B cell (primary cell): ENCODE data around the gene ZNHIT2.
"Not testable (repeated sequence)": the region's sequence is repeated elsewhere in the genome, so short reads cannot be mapped to it uniquely, and the experiment has no call there.

ENCODE experiments used
- EZH2 ChIP-seq: IDR thresholded peaks from 2 replicates; pipeline ENCODE4 v1.6.1; 2012; ENCODE audit warnings: borderline replicate concordance, low read depth, mild to moderate bottlenecking, moderate library complexity, low read length; ENCODE audit not compliant: insufficient read depth, poor library complexity, severe bottlenecking
- TF ChIP-seq, protein P1 (sequence below): fragments of 200-600 bp; IDR thresholded peaks from one replicate; pipeline ENCODE4 v1.8.0; 2022; ENCODE audit warnings: antibody characterized with exemption, mild to moderate bottlenecking

DNA sequence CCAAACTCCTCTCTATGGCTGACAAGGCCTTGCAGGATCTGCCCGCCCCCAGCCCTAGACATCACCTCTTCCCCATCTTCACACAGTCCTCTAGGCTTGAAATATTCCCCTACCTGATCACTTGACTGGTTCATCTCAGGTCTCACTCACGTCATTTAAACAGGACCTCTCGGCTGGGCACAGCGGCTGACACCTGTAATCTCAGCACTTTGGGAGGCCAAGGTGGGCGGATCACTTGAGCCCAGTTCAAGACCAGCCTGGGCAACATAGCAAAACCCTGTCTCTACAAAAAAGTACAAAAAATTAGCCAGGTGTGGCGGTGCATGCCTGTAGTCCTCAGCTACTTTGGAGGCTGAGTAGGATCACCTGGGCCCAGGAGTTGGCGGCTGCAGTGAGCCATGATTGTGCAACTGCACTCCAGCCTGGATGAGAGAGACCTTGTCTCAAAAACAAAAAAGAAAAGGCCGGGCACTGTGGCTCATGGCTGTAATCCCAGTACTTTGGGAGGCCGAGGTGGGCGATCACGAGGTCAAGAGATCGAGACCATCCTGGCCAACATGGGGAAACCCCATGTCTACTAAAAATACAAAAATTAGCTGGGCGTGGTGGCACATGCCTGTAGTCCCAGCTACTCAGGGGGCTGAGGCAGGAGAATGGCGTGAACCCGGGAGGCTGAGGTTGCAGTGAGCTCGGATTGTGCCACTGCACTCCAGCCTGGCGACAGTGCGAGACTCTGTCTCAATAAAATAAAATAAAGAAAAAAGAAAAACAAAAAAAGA is 1.6 kb upstream of the ZNHIT2 start:
- TF ChIP-seq, protein P1, sequence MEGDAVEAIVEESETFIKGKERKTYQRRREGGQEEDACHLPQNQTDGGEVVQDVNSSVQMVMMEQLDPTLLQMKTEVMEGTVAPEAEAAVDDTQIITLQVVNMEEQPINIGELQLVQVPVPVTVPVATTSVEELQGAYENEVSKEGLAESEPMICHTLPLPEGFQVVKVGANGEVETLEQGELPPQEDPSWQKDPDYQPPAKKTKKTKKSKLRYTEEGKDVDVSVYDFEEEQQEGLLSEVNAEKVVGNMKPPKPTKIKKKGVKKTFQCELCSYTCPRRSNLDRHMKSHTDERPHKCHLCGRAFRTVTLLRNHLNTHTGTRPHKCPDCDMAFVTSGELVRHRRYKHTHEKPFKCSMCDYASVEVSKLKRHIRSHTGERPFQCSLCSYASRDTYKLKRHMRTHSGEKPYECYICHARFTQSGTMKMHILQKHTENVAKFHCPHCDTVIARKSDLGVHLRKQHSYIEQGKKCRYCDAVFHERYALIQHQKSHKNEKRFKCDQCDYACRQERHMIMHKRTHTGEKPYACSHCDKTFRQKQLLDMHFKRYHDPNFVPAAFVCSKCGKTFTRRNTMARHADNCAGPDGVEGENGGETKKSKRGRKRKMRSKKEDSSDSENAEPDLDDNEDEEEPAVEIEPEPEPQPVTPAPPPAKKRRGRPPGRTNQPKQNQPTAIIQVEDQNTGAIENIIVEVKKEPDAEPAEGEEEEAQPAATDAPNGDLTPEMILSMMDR: not testable (repeated sequence)
- TF ChIP-seq EZH2: not testable (repeated sequence)
